DMS53 treated with DMSO at 0.1 percent for 48 hours (cell line): ENCODE measurements around the gene WDR48.

Experiments used
- DNase-seq: peaks from one replicate; lab custom pipeline; 2025; ENCODE audit not compliant: unreplicated experiment; lab: John Stamatoyannopoulos, UW

The WDR48 gene

GRCh38 chr3:39101022-39101689, 49.3 kb downstream of the WDR48 start:
- DNase-seq, result no peak

- no peak for DNase-seq
Observed at GRCh38 chr3:39102504-39103323, 50.9 kb downstream of the WDR48 start.

- DNase-seq, result no peak
Observed at GRCh38 chr3:39103324-39103693, 51.5 kb downstream of the WDR48 start.

GRCh38 chr3:39103791-39104552, 52.2 kb downstream of the WDR48 start:
- no peak for DNase-seq

- no peak for DNase-seq
Observed at GRCh38 chr3:39104961-39105686, 53.3 kb downstream of the WDR48 start.

- no peak for DNase-seq
Observed at GRCh38 chr3:39105687-39106063, 53.9 kb downstream of the WDR48 start.

GRCh38 chr3:39106281-39106811, 54.5 kb downstream of the WDR48 start:
- DNase-seq, result no peak

- DNase-seq, result no peak
Observed at GRCh38 chr3:39106851-39107387, 55.1 kb downstream of the WDR48 start.

GRCh38 chr3:39107388-39108199, 55.8 kb downstream of the WDR48 start, which contains the start of the genes GORASP1 and TTC21A:
Gene GORASP1 (minus strand): TSS chr3:39107627. CDS start chr3:39107541, 86 bp downstream.
Gene TTC21A (plus strand): TSS chr3:39107680. CDS start chr3:39107838, 158 bp downstream.
- peak; percentile 11 for DNase-seq

GRCh38 chr3:39108200-39108710, 56.4 kb downstream of the WDR48 start:
- no peak for DNase-seq

GRCh38 chr3:39109086-39109485, 57.3 kb downstream of the WDR48 start:
- DNase-seq, result no peak

- no peak for DNase-seq
Observed at GRCh38 chr3:39110041-39110639, 58.3 kb downstream of the WDR48 start.

GRCh38 chr3:39112113-39112512, 60.3 kb downstream of the WDR48 start:
- DNase-seq, result no peak

- DNase-seq, result no peak
Observed at GRCh38 chr3:39112535-39112934, 60.7 kb downstream of the WDR48 start.

GRCh38 chr3:39113291-39113690, 61.5 kb downstream of the WDR48 start:
- no peak for DNase-seq

- no peak for DNase-seq
Observed at GRCh38 chr3:39114456-39114855, 62.6 kb downstream of the WDR48 start.

- DNase-seq, result no peak
Observed at GRCh38 chr3:39115870-39116269, 64.1 kb downstream of the WDR48 start.

GRCh38 chr3:39118079-39118478, 66.3 kb downstream of the WDR48 start:
- DNase-seq, result no peak
